GM18517 (cell line): ENCODE data around the gene UQCC5.

Source experiments
- ATAC-seq: cut with Tn5 transposase; IDR thresholded peaks from one replicate; pipeline ENCODE4 v1.9.1; 2021; ENCODE audit warnings: mild to moderate bottlenecking, moderate library complexity; ENCODE audit not compliant: unreplicated experiment

UQCC5 gene

DNA sequence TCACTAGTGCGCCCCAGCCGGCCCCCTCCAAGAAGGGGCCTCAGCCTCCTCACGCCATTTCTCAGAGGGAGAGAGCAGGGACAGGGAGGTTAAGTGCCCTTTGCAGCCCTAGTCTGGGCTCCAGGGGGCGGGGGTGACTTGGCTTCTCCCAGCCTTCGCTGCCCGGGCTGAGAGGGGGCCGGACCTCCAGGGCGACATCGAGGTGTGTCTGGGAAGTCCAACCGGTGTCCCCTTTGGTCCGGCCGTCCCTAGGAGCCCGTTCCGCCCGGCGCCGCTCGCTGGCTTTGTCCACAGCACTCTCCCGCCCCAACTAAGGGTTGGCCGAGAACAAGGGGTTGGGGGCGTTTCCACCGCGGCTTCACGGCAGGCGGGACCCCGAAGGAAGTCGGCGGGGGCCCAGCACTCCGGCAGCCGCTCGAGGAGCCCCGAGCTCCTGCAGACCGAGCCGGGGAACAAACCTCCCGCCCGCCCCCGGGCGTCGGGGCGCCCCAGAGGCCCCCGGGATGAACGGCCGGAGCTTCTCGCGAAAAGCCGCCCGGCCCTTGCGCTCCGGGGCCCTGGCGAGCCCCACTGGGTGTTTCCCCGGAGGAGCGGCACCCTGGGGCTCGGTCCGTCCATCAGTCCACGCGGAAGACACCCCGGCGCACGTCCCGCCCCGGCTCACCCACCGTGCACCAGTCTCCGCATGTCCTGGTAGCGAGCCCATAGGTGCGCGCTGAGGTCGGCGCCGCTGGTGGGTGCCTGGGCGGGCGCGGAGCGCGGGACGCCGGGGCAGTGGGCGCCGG, 3.4 kb upstream of the UQCC5 start:
- no peak for ATAC-seq

DNA sequence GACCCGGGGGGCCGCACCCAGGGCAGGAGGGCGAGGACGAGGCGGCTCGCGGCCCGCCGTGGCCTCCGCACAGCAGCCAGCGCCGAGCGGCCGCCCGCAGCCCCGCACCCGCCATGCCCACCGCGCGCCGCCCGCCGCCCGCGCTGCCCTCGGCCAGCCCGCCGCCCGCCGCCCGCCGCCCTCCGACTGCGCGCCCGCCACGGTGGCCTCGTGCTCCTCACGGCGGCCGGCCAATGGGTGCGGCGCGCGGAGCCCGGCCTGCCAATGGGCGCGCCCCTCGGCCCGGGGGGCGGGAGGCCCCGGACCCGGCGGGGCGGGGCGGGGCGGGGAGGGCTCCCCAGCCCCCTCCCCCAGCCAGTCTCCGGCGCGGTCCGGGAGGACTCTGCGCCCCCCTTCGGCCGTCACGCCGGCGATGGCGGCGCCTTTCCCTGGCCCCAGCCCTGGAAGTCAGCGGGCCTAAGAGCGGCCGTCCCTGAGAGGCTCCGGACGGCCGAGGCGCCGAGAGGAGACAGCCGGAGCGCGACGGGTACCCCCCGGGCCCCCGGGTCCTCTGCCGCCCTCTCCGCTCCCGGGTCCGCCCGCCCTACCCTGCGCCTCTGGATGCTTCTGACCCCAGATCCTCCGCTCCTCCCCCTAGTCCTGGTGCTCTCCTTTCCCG, 2.7 kb upstream of the UQCC5 start, which contains the start of gene NT5DC2:
Gene NT5DC2 (minus strand): TSS at position 235 of the 658 bp plus-strand sequence. CDS start 120 bp downstream, at position 115.
- no peak for ATAC-seq

DNA sequence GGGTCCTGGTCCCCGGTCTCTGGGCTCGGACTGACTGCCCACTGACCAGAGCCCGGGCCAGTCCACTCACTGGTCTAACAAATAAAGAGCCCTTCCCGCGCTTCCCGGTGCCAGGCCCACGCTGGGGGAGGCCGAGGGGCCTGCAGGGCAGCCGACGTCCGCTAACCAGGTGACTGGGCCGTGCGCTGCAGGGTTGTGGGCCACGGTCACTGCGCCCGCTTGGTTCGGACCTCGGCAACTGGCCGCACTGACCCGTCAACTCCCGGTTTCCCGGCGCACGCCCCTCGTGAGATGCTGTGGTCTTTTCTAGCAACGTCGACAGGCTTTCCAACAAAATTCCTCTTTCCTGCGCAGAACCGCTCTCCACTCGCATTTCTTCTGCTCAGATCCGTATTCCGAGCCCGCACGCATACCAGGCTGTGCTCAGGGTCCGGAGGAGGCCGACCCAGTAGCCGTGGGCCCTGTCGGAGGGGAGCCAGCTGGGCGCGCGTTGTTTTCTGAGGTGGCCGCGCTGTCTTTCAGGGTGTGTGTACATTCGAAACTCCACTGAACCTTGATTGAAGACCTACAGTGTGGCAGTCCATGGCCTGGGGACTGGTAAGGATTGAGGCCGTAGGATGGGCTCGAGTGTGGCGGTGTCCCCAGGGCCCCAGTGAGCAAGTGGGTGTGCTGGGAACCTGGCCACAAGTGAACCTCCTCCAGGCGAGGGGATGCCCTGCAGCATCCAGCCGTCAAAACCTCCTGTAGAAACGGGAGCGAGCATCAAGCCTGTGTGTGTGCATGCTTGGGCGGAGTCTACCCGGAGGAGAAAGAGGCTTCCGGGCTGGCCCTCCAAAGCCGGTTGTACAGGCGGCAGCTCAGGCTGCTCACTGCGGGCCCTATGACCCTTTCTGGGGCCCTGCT, 1.9 kb upstream of the UQCC5 start:
- ATAC-seq, result no peak

DNA sequence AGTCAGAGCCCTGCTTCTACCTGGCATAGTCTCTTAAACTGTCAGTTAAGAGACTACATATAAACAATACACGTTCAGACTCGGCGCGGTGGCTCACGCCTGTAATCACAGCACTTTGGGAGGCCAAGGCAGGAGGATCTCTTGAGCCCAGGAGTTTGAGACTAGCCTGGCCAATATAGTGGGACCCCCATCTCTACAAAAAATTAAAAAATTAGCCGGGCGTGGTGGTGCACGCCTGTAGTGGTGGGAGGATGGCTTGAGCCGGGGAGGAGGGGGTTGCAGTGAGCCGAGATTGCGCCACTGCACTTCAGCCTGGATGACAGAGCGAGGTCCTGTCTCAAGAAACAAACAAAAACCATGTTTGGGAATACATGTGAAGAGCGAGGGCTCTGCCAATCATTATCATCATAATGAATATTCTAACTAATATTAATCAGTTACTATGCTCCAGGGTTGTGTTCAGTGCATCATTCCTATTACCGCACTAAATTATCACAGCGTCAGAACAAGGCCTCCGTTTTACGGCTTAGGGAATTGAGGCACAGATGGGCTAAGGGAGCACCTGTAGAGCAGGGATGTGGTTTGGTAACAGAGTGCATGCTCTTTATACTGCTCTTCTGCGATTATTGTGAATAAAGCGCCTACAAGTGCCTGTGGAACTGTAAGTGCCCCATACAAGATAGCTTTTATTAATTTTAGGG, 844 bp upstream of the UQCC5 start:
- no peak for ATAC-seq

GRCh38 chr3:52536112-52536368, 365 bp upstream of the UQCC5 start:
- ATAC-seq, result no peak

DNA sequence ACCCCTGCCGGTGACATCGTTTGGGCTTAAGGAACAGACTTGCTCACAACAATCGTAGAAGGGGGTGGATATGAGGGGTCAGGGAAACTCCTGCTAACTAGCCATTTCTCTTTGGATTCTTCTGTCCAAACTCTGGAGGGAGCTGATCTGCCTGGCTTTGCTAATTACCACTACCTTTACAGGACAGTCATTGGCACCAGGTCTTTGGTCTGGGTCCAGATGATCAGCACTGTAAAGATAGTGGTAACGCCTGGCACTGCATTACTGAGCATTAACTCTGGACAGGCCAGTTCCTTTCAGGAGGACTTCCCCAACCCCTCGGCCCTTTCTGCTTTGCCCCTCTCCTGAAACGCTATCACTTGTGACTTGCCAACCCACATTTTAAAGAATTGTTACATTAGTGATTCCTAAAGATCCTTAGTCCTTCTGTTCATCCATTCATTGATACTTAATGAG, 788 bp downstream of the UQCC5 start:
- no peak for ATAC-seq

DNA sequence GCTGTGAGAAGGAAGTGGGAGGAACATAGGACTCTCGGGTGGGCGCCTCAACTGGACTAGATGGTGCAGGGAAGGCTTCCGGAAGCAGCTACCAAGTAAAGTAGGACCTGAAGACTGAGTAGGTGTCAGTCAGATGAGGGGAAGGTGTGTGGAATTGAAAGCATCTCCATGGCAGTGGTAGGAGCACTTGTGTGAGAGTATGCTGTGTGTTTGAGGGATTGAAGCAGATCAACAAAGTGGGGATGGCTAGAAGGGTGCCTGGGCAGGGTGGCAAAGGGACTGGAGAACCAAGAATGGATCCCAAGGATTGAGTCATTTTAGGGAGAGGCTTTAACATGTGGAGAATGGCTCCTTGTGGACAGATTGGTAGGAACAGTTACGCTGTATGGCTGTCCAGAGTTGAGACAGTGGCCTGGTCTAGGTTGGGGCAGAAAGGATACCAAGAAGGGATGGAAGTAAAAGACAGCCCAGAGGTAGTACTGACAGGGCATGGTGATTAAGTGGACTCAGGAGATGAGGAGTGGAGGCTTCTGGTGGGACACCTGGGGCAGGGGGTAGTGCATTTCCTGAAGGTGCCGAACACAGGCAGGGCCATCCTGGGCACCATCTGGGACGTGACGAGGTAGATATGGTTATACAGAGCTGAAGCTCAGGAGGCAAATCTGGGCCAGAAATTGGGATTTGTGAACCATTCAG, 1.5 kb downstream of the UQCC5 start:
- ATAC-seq, result no peak

DNA sequence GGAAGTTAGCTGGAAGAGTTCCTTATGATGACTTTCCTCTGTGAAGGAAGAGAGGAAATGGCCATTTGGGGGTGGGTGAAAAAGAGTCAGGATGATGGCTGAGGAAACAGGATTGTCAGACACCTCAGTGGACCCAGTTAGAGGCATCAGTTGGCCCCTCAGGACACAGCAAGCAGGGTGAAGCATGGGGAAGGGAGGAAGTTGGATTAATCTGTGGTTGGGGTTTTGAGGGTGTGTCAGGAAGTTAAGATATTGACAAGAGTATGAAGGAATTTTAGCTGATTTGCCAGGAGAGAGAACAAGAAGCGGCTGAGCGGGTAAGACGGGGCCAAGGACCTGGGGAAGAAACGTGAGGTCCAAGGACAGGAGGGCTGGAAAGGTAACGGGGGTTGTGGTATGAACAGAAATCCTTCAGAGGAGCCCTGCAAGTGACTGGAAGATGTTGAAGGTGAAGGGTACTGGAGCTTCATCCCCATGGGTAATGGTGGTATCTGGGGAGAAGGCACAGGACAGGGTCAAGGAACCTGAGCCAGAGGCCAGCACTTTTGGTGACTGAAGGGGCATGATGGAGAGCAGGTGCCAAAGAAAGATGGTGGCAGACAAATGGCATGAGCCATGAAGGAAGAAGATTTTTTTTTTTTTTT, 2.7 kb downstream of the UQCC5 start:
- no peak for ATAC-seq

DNA sequence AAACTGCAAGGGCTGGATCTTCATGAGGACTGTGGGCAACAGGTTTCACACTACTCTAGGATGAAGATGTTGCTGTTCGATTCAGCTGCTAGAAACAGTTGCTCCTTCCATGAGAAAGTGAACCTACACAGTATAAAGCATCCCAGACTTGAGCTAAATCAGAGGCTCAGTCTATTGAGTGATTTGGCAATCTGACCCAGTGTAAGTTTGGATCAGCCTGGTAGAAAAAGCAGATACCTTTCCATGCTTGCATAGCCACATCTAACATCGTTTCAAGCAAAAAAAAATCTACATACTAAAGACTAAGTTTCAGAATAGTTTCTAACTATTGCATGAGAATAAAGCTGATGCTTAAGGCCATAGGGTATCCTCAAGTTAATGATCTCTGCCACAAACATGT, 4.6 kb downstream of the UQCC5 start:
- ATAC-seq, result no peak

DNA sequence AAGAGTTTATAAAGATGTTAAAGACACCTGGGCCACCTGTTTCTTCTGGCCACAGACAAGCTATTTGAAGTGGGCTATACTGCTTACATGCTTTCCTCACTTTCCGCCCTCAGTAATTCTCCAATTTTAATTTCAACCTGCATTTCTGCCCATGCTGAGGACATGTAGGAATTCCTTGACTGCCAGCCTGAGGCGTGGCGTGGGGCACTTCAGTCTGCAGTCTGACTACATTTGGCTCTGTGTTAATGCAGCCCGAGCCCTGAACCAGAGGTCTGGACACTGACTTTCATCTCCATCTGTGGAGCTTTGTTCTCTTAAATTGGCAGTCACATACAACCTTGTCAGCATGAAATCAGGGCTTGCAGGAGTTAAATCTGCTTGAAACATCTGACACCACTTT, 8.5 kb downstream of the UQCC5 start:
- no peak for ATAC-seq

DNA sequence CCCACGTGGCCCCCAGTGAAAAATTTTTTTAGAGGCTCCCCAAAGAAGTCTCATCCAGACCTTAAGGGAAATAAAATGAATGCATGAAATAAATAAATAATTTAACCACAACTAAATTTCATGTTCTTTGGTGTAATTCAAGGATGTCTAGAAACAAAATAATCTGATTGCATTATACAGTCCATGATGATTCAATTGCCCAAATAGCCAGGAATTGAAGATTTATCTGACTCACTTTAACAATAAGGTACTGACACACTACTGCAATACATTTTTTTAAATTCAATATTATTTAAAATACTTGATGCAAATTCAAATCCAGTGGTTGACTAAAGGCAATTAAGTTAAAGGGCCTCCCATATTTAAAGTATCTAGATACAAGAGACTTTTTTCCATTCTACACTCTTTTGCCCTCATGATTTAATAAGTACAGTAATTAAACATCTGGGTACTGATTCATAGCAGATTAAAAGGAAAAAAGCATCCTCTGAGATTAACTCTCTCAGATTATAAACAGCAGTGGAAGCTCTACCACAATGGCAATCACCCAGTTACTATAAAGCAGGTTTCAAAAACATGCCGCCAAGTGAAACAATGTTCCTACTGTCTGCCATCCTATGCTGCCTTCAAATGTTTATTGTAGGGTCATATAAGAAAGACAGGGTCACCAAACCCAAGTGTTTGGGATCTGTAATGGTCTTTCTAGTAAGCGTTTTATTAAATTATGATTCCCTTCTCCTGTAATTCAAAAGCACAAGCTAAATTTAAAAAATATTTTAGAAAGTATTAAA, 9.9 kb downstream of the UQCC5 start:
- ATAC-seq, result no peak

DNA sequence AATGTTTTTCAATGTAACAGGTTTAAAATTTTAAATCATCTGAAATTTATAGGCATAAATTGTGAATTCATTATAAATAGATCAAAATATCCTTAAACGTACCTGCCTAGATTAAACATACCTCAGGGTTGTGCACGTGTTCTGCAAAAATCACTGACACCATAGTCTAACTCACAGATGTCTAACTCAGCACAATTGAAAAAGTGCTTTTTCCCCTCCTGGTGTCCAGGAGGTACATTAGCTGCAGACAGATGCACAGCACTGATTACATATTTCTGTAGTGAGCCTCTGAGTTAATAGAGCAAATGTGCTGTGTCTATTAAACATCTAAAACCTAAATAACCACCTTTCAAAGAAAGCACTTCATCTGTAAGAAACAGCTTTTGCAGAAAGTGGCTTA, 10.7 kb downstream of the UQCC5 start:
- no peak for ATAC-seq

DNA sequence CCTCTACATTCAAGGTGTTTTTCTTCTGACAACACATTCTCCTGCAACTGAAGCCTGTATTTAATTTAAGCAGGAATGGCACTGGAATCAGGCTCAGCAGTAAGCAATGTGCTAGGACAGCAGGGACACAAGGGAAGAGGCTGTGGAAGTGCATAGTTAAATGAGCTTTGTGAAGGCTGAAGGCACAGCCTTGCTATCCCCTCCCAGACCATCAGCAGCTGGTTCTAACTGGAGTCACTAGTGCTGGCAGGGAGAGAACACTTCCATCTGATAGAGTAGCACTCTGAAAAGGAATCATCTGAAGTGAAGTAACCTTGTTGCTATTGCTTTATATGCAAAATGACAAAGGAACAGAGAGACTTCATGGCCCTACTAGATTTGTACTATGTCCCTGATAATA, 14.7 kb downstream of the UQCC5 start:
- no peak for ATAC-seq

DNA sequence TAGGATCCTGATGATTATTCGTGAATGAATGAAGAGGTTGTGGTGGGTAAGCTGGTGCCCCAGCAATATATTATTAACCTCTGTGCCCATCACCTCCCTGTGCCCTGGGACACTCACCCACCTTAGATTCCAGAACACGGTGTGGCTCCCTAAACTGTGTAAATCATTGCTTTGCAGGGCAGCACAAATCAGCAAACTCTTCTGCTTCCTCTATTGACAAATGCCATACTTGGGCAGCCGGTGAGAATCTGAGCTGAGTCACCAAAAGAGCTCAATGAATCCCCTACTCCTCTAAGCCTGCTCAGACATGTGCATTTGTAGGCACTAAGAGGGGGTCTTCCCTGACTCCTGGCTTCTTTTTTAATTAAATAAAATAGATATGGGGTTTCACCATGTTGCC, 15.7 kb downstream of the UQCC5 start:
- no peak for ATAC-seq

- no peak for ATAC-seq
Observed at GRCh38 chr3:52554026-52554755, 17.8 kb downstream of the UQCC5 start.

GRCh38 chr3:52555056-52555455, 18.7 kb downstream of the UQCC5 start:
- ATAC-seq, result no peak

- no peak for ATAC-seq
Observed at GRCh38 chr3:52557011-52557960, 20.9 kb downstream of the UQCC5 start.
